Glomerular visceral epithelial cell (primary cell): Measurements from ENCODE around the gene PALM3.

Experiments used
- DNase-seq: peaks from one replicate; pipeline ENCODE4 v3.0.0-alpha.2; 2016; ENCODE audit errors: extremely low spot score

PALM3 gene

DNA sequence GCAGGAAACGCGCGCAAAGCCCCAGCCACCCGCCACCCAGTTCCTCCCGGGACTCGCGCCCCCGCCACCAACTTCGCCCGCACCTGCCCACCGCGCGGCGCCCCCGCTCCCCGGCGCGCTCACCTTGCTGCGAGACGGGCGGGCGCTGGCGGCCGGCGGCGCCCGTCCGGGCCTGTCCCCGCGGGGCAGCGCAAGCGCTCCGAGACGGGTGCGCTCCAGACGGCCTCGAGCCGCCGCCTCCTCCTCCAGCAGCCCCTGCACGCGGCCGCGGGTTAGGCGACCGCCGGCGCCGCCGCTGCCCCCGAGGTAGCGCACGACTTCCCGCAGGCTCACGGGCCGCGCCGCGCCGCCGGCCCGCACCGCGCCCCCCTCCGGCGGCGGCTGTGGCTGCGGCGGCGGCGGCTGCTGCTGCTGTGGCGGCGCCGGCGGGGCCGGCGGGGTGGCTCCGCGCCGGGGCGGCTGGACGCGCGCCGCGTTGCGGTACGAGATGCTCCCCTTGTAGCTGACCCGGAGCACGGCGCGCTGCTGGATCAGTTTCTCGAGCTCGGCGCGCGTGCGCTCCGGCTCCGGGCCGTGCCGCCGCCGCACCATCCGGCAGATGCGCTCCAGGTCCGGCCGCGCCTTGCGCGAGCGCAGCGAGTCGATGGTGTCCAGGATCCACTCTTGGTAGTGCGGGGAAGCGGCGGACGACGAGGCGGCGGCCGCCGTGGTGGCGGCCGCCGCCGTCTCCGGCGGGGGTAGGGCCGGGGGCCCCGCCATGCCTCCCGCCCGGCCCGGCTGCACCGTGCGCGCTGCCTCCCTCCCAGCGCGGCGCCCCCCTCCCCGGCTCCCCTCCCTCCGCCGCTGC lies 28.0 kb upstream of the PALM3 start:
- DNase-seq = peak; percentile 54

DNA sequence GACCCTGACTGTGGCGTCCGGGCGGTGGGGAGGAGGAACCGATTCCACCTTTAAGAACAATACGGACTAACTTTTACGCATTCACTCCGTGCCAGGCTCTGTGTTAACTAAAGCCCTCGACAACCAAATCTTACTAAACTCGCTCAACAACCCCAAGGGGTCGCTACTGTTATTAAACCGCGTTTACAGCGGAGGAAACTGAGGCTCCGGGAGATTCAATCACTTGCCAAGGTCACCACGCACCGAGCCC lies 27.5 kb upstream of the PALM3 start:
- no peak for DNase-seq

DNA sequence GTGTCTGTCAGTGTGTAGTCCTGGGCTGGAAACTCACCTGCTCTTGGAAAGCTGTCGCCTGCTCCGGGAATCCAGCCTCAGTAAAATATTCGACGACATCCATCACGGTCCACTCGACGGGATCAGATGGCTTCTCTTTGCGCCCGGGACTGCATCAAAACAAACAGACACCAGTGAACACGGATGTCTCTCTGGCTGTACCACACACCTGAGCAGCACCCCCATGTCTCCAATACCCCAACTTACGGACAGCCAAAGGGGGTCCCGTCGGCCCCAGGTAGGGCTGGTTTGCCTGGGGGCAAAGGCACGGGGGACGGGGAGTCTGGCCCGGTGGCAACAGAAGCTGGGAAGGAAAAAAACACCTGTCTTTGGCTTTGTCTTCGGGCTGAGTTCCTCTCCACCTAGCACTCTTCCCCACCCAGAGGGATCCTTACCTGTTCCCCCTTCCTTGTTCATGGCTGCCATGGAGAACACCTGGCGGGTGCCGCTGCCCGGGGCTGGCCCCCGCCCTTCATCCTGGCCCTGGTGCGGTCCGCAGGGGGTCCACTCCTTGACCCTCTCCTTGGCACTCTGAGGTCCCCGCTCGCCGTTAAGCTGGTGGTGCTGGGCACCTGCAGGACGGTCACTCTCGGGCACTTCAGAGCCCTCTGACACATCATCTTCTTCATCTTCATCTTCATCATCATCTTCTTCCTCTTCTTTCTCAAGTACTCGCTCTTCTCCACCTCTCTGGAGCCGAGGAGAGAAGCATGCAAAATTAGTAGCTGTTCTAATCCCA lies 26.9 kb upstream of the PALM3 start:
- DNase-seq = no peak

DNA sequence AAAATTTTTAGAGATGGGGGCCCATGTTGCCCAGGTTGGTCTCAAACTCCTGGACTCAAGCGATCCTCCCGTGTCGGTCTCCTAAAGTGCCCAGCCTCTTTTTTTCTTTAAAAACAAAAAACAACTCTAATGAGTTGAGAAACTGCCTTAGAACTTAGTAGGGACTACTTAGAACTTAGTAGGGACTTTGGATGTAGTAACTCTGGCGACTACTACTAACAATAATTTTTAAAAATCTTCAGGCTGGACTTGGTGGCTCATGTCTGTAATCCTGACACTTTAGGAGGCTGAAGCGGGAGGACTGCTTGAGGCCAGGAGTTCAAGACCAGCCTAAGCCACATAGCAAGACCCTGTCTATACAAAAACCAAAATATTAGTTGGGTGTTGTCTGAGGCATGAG lies 24.2 kb upstream of the PALM3 start:
- DNase-seq = no peak

DNA sequence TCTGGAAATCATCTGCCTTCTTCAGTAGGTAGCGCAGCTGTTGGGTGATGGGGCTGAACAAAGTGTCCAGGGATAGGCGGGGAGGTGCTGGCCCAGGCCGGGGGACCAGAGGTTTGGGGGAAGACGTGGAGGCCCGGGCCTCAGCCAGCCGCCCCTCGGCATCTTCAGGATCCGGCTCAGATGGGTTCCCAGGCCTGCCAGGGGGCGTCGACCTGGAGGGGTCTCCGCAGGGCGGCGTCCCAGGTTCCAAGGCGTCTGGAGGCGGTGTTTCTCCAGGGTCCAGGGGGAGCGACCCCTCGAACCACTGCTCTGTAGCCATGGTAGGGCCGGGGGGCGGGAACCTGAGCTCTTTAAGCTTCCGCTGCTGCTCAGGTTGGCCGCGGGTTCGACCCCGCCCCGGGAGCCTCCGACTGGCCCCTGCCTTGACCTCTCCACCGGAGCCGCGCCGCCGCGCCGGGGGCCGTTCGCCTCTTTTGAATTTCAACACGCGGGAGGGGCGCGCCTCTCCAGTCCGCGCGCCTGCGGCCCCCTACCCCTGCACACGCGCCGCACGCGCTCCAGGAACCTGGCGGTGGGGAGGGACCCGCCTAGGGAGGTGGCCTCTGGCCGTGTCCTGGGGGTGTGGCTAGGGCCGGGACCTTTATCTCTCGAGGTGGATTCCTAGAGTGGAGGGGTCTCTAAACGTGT lies 23.6 kb upstream of the PALM3 start, which contains the start of gene C19orf67:
Gene C19orf67, minus strand, starts transcription at position 475 of the 687 bp plus-strand sequence. Its CDS starts 156 bp downstream, at position 319.
- no peak for DNase-seq

DNA sequence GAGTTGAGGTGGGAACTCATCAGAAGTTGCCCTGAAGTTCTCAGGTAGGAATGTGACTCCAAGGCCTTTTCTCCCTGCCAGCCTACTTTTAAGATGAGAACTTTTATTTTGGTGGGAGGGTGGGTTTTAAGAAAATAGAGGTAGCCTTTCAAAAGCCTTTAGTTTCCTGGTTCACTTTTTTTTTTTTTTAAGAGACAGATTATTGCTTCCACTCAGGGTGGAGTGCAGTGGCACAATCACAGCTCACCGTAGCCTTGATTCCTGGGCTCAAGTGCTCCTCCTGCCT lies 20.7 kb upstream of the PALM3 start:
- no peak for DNase-seq

DNA sequence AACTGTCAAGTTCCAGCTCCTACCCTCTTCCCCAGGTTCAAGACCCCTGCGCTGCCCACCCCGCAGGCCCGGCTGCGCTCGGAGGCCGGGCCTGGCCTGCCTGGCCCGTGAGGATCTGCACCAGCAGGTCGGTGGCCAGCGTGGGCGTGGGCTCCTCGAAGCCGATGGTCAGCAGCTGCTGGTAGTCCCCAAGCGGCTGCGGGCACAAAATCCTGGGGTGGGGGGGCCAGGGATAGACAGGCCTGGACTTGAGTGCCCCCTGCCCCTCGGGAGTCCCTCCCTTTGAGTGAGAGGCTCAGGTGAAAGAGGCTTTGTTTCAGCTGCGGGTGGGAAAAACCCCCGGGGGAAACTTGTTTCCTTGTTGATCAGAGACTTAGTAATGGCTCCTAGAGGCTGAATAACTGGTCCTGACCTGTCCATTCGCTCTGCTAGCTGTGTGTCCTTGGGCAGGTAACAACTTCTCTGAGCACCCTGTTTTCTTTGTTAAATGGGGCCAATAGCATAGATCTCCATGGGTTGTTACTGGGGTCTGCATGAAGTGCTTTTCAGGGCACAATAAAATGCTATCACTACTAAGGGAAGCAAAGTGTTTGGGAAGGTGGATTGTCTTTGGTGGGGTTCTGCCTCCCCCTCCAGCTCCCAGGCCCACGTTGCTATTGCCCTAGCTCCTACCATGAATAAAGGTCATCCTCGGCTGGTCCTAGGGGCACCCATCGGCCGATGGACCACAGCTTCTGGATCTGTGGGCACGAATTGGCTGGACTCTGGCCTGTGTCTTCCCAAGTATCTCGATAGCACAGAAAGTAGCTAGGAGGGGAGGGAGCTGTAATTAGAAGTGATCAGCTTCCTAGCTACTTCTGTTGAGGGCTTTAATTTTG lies 20.2 kb upstream of the PALM3 start:
- DNase-seq = no peak

DNA sequence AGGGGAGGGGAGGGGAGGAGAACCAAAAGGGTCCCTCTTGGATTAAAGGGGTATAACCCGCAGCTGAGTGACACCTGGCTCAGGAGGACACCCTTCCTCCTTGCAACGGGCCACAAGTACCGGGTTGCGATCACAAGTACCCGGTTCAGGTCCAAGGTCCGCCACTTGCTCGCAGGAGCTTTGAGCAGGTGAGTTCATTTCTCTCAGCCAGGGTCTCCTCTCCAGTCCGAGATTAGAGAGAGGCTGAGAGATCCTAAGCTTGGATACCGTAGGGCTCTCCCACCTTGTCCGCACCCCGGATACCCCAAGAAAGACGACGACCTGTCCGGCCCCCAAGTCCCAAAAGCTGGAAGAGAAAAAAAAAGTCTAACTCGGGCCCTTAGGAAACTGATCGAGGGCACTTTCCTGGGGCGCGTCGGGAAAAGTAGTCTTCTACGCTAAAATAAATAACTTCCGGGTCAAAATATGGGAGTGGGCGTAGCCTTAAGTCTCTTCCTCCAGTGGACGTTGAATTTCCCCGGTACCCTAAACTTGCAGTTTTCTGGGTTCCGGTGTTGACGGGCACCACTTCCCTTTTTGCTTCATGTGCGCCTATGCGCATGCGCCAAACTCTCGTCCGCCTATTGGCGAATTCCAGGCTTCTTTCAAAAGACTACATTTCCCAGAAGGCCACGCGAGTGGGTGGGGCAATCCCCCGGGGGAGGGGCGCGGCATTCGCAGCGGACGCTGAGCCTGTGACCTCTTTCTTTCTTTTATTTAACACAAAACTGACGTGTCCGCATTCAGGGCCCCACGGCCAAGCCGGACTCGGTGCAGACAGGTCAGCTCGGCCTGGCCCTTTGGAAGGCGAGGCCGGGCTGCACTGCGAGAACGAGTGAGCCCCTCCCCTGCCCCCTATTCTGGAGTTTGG lies 19.3 kb upstream of the PALM3 start:
- DNase-seq = peak; percentile 100

DNA sequence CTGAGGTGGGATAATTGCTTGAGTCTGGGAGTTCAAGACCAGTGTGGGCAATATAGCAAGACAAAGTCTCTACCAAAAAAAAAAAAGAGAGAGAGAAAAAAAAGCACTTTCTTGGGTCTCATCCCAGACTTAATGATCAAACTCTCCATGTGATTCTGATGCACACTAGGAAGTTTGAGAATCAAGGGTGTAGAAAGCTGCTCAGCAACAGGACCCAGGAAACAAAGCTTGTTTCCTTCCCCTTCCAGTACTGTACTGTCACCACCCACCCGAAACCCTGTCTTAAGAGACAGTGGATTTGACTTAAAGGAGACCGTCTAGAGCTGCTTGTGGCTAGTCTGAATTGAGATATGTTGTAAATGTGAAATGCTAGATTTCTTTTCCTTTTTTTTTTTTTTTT lies 16.5 kb upstream of the PALM3 start:
- DNase-seq = no peak

DNA sequence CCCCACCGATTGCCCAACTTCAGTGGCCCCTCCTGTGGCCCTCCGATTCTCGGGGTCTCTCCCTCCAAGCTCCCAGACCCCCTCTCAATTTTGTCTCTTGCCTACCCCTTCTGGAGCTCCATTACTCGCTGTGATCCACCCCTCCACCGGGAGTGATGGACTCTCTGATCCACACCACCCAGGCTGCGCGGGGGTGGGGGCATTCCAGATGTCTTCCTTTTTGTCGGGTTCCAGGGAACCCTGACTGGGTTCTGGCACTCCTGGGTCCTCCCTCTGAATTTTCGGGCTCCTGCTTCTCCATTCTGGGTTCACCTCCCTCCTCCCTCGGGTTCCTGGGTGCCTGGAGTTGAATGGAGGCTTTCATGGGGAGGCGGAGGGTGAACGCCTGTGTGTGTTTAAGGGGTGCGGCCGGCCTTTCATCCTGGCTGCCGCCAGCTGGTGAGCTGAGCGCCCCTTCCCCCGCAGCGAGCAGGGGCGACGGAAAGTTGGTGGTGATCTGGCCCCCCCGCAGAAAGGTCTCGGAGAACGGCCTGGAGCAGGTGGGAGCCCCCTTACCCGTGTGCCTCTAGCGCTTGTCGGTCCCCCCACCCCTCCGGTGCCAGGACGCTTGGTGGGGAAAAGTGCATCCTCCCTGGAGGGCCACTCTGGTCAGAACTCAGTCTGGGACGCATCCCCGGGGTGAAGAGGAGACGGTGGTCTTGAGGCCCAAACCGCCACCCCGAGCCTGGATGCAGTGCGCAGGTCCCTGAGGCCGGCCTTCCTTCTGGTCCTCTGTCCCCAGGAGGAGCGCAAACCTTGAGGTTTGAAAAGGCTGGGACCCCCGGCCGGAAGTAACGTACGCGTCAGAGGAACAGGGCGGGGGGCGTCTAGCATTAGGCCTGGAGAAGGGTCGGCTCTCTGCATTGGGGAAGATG lies 12.3 kb upstream of the PALM3 start:
- no peak for DNase-seq

DNA sequence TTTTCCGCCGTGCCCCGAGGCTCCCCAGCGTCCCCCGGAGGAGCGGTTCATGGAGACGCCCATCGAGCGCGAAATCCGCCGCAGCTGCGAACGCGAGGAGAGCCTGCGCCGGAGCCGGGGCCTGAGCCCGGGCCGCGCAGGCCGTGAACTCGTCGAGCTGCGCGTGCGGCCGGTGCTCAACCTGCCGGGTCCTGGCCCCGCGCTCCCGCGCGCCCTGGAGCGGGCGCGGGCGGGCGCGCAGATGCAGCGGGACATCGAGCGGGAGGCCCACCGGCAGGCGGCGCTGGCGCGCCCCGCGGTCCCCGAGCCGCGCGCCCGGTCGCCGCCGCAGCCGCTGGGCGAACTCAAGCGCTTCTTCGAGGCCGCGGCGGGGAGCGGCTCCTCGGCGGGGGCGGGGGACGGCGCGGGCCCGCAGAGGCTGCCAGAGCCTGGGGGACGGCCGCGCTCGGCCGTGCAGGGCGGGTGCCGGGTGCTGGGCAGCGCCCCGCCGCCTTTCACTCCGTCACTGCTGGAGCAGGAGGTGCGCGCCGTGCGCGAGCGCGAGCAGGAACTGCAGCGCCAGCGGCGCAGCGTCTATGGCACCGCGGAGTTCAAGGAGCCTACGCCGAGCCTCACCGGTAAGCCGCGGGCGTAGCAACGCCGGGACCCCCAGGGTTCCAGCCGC lies 11.5 kb upstream of the PALM3 start:
- peak; percentile 81 for DNase-seq

DNA sequence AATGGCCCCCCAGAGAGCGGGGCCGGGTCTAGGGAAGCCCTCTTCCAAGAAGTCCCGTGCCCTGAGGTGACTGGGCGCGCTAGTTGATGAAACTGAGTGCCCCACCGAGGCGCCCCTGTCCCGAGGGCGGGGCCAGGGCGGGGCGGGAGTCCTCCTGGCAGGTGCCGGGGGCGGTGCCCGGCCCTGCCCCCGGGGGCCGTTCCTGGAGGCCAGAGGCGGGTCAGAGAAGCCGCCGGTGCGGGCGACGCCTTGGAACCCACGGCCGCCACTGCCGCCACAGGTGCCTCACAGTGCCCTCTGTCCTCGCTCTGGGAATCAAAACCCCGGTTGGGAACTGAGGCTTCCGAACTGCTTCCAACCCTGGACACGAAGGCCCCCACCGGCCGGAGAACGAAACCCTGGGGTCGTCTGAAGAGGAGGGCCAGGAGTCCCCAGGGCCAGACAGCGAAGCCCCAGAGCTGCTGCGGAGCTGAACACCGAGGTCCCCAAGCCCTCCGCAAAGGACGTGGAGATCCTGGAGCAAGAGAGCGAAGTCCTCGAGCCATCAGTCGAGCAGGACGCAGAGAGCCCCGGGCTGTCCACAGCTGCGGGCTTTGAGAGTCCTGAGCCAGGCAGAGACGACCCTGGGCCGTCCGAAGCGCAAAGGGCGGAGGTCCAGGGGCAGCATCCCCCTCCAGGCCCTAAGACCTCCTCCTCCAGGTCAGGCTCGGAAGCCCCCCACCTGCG lies 10.8 kb upstream of the PALM3 start, which contains the start of gene MISP3:
Gene MISP3, plus strand, starts transcription at position 252 of the 726 bp plus-strand sequence. CDS start 524 bp downstream, outside the sequence.
- peak; percentile 36 for DNase-seq

DNA sequence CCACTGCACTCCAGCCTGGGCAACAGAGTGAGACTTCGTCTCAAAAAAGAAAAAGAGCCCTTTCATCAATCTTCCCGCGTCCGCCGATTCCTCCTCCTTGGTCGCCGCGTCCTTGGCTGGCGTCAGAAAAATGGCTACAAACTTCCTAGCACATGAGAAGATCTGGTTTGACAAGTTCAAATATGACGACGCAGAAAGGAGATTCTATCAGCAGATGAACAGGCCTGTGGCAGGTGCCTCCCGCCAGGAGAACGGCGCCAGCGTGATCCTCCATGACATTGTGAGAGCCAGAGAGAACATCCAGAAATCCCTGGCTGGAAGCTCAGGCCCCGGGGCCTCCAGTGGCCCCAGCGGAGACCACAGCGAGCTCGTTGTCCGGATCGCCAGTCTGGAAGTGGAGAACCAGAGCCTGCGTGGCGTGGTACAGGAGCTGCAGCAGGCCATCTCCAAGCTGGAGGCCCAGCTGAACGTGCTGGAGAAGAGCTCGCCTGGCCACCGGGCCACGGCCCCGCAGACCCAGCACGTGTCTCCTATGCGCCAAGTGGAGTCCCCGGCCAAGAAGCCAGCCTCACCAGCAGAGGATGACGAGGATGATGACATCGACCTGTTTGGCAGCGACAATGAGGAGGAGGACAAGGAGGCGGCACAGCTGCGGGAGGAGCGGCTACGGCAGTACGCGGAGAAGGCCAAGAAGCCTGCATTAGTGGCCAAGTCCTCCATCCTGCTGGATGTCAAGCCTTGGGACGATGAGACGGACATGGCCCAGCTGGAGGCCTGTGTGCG lies 8.6 kb upstream of the PALM3 start:
- DNase-seq = no peak

DNA sequence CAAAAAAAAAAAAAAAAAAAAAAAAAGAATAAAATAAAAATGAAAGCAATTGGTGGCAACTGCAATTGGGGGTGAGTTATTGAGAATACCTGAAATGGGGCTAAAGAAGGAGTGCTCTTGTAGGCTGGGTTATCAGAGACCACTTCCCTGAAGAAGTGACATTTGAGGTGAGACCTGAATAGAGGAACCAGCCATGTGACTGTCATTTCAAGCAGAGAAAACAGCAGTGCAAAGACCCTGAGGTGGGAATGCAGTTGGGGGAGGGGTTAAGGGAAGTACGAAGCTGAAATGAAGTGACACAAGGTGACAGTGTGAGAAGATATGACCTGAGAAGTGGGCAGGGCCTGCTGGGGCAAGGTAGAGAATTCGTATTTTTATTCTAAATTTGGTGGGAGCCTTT lies 4.3 kb upstream of the PALM3 start:
- no peak for DNase-seq

DNA sequence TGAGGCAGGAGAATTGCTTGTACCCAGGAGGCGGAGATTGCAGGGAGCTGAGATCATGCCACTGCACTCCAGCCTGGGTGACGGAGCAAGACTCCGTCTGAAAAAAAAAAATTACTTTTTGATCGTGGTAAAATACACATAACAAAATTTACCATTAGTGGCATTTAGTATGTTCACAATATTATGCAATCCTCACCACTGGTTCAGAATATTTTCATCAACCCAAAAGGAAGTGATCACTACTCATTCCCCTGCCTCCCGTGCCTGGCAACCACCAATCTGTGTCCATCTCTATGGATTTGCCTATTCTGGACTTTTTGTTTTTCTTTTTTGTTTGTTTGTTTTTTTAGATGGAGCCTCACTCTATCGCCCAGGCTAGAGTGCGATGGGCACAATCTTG lies 1.2 kb upstream of the PALM3 start:
- DNase-seq = no peak

DNA sequence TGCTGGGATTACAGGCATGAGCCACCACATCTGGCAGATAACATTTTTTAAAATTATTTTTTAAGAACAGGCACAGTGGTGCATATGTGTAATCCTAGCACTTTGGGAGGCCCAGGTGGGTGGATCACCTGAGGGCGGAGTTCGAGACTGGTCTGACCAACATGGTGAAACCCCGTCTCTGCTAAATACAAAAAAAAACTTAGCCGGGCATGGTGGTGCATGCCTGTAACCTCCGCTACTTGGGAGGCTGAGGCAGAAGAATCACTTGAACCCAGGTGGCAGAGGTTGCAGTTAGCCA lies 631 bp upstream of the PALM3 start:
- DNase-seq = no peak

DNA sequence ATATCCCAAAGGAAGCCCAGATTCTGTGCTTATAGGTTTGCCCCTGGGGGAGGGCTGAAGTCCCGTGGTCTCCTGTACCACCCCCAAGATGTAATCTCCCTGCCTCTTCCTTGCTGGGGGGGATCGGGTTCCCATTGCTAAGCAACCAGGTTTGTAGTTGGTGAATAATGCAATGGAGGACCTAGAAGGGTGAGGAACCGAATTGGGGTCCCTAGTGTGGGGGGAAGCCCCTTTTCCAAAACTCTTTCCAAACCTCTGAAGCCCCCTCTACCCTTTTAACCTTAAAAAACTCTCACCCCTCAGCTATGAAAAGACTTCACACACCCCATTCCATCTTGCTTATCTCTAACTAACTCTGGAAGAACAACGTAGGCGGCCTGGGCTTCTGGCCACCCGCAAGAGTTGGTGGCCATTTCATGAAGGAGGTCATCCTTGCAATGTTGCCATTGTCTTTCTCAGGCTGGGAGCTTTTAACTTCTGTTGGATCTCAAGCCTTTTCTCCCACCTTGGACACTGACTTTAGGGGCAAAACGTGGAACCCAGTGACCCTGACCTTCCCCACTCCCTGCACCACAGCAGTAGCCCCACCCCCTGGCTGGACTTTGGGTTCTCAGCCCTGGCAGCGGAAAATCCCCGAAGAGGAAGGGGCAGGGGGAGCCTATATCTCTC lies 661 bp downstream of the PALM3 start:
- no peak for DNase-seq
